Fibroblast of peridontal ligament (primary cell): ENCODE measurements around the gene POLA1.
A peak's percentile ranks its signal among the peaks of the same experiment; 100 is the strongest.

Experiments
- DNase-seq: peaks from one replicate; pipeline ENCODE4 v3.0.0-alpha.2; 2010; ENCODE audit errors: extremely low read depth

POLA1 gene

DNA sequence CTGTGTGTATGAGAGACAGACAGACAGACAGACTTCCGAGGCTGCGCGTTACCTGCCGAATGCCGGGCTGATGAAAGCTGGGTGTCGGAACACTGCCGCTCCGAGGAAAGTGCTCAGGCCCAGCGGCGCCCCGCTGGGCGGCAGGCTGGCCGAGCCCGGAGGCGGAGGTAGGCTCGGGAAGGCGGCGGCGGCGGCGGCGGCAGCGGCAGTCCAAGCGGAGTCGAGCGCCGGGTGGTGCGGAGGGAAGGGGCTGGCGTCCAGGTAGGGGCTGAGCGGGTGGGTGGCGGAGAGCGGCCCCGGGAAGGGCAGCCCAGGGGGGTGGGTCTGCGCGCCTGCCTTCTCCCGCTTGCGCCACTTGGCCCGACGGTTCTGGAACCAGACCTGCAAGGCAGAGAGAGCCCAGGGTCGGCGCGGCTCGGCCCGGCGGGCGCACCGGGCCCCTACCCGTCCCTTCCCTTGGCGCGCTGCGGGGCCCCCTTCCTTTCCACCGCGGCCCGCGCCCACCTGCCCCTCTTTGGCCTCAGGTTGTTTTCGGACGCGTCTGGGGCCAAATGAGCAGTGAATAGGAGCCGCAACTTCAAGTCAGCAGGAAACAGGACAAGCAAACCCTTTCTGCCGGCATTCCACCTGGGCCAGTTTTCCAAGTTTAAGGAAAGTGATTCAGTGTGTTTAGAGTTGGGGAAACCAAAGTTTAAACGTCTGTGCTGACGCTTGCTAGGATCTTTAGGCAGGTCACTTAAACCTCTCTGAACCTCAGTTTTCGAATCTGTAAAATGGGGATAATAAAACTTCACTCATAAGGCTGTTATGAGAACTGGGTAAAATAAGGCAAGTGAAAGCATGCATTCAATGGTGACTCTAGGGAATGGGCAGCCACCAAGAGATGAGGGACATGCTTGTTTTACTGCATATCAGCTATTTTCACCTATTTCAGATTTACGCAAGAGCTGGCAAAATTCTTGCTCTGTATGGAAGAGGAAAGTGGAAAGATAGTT, 313.6 kb downstream of the POLA1 start:
- DNase-seq = no peak

DNA sequence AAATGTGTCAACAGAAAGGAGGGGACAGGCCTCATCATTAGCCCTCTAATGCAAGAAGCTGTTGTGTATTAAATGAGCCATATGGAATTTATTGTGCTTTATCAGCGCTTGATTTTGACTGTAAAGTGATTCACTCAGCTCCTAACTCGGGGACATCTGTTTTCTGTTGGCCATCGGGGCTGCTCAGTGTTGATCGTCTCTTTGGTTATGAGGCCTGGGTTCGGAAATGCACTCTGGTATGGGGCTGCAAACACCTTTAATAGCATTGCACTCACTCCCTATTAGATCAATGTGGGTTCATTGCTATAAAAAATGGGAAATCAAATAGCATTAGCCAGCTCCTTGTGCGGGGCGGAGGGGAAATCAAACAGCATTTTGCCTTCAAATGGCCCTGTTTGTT, 315.7 kb downstream of the POLA1 start:
- DNase-seq = no peak

DNA sequence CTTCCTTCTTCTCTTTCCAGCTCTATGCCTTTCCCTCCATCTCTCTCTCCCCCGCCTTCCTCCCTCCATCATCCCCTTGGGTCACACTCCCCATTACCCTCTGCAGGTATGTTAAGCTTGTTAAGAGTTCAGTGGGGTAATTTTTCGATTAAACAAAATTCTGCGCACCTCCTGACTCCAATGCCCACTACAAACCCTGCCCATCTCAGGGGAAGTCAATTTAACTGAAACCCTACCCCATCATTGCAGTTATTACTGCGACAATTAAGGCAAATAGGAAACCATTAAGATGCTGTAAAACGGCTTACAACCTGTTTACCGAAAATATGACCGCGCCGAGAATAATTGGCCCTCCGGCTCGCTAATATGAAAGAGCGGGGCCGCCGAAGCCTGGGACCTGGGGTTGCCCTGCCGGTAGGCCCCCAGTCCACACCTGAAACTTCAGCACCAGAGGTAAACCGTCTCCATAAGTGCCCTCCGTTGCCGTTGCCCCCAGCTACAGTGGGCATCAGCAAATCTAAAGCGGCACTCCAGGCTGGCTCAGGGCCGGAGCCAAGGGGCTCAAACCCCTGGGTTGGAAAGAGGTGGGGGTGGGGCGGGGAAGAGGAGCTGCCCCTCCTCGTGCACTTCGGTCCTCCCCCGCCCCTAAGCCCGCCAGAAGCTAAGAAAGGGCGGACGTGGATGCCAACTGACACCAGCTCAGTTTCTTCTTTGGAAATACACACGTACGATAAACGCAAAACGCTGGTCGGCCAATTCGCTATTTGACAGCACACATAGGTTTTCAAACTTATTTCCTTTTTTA, 317.3 kb downstream of the POLA1 start:
- DNase-seq = no peak

DNA sequence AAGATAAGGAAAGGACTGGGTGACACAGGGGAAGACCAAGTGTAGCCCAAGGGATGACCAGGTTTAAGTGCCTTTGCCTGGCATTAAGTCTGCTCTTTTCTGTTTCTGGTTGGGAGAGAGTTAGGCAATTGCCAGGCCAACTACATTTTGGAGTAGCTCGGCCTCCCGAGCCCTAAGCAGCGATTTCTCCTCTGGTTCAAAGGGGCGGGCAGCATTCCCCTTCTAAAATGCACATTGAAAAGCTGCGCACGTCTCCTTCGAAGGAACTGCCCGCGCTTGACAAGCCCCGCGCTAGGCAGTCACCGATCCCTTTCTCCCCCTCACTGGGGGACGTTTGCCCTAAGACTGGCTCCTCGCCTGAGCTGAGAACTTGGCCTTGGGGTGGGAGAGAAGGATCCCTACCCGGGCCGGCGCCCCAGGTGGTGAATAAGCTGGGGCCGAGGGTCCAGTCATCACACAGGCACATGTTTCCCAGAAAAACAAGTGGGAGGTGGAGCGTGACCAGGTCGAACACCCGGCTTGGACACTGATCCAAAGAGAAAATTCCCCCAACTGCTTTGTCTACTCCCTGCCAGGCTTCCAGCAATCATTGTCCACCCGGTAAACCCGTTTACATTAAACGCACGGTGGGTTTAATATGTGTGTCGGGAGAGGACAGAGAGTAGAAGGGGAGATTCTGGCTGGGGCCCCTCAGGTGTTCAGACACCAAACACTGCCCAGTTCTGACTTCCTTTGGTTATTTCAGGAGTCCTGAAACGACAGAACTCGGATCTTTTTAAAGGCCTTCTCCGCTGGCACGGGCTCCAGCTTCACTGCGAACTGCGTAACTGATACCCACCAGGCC, 318.1 kb downstream of the POLA1 start:
- no peak for DNase-seq

DNA sequence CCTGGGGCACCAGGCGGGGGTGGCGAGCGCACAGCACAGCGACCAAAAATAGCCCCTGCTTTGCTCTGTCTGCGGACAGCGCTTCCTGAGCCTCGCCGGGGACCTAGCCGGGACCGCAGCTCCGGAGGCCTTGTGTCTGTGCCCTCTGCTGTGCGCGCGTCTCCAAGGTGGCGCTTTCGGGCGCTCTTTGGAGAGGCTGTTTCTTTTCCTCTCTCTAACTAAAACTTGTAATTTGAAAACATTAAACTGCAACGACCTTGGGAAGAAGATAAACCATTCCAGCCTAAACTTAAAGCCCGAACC, 318.7 kb downstream of the POLA1 start:
- DNase-seq = no peak

DNA sequence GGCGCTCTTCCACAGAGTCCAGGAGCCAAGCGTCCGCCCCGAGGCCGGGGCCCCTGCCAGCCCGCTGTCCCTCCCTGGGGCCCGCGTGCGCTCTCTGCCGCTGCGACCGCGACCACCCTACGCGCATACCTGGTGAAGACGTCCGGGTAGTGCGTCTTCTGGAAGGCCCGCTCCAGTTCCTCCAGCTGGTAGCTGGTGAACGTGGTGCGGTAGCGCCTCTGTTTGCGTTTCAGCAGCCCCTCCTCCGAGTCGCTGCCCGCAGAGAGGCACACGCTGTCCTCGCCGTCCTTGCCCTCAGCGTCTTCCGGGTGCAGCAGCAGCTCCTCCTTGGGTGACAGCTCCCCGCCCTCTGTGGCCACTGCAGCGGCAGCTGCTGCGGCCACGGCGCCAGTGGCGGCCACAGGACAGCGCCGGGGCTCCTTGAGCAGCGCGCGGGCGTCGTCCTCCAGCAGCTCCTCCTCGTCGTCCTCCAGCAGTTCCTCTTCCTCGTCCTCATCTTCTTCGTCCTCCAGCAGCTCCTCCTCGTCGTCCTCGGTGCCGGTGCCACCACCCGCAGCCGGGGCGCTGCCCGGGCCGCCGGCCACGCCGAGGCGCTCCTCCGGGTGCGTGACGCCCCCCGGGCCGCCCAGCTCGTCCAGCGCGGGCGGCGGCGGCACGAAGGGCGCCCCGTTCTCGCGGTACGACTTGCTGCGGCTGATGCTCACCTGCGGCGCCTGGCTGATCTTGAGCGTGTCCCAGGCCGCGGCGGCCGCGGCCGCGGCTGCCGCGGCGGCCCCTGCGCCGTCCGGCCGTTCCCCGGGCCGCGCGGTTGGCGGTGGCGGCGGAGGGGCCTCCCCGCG, 319.3 kb downstream of the POLA1 start:
- DNase-seq = no peak

DNA sequence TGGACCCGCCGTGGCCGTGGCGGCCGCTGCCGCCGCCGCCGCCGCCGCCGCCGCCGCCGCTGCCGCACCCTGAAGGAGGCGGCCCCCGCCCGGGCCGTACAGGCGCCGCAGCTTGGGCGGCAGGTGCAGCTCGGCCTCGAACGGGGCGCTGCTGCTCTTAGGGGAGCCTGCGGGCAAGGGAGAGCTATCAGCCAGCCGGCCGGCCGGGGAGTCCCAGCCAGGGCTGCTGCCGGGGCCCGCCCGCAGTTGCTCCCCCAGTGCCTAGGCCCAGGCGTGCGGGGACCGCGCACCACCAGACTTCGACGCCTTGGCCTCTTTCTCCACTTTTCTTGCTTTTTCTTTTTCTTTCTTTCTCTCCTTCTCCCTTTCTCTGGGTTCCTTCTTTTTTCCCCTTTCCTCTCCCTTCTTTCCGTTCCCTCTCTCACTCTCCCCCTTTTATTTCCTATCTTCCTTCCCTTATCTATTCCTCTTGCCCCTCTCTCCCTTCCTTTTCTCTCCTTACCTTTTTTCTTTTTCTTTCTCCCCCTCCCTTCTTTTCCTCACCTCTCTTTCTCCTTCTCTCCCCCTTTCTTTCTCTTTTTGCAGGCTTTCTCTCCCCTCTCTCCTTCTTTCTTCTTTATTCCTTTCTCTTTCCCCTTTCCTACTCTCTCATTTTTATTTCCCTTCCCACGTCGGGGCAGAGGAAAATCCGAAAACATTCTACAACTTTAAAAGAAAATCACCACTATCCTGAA, 320.1 kb downstream of the POLA1 start:
- DNase-seq = no peak

DNA sequence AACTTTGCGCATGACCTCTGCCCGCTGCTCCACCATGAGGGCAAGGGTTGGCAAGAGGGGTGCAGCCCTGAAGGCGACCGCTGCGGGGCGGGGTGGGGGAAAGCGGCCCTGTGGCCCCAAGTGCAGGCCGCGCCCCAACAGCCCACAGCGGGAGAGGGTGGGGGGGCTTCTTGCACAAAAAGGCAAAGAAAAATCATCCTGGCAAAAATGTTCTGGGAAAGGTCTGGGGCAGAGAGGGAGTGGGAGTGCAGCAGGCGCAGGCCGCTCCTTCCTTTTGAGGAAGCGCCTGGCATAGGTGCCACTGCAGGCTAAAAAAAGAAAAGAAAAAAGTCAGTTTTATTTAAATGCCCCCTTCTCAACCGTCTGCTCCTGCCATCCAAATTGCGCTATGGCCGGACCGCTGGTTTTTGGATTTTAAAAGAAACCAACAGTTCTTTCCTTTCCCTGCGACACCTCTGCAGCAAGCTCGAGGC, 320.7 kb downstream of the POLA1 start:
- no peak for DNase-seq

DNA sequence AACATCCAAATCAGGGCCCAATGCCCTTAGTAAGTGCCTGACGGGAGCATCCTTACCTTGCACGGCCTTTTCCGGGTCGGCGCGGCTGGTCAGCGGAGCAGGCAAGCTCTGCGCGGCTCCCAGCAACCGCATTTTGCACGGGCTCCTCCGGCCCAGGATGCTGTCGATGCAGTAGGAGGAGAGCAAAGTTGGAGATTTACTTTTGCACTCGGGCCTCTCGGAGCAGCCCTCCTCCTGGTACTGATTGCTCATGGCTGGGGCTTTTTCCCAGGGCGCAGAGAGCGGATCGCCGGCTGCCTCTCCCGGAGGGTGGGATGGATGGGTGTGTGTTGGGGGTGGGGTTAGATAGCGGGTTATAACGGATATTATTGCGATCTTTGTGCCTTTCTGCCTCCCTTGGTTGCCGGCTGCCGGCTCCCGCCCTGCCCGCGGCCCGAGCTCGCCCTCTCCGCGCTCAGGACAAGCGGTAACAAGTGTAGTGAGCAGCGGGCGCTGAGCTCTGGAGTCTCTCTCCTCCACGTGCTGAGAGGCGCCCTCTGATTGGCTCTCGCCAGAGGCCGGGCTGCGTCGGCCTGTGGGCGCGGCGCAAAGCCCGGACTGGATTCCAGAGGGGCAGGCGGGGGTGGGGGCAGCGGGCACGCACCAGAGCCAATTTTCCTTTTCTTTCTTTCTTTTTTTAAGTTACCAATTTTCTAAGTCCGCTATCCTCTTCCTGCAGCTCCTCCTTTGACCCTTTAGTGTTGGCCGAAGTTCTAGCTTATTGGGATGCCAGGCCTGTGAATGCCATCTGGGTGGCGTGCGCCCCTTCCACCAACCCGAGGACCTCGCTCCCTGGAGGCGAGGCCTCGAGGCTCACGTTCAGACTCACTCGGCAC, 322.0 kb downstream of the POLA1 start, which contains the start of gene ARX:
Gene ARX (minus strand): TSS at position 480 of the 875 bp plus-strand sequence. CDS start 228 bp downstream, at position 252.
- DNase-seq = peak; percentile 15

DNA sequence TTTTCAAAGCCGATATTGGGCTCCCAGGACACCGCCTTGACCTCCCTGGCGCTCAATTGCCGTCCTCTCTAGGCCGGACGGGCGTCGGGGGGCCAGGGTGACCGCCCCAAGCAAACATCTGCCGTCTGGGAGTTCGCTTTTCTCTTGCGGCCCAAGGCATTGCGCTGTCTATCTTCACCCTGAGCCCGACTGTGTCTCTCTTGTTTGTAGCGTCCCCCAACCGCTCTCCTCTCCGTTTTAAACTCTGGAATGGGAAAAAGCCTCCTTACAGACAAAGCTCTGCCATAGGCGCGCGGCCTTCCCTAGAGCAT, 322.6 kb downstream of the POLA1 start:
- no peak for DNase-seq

DNA sequence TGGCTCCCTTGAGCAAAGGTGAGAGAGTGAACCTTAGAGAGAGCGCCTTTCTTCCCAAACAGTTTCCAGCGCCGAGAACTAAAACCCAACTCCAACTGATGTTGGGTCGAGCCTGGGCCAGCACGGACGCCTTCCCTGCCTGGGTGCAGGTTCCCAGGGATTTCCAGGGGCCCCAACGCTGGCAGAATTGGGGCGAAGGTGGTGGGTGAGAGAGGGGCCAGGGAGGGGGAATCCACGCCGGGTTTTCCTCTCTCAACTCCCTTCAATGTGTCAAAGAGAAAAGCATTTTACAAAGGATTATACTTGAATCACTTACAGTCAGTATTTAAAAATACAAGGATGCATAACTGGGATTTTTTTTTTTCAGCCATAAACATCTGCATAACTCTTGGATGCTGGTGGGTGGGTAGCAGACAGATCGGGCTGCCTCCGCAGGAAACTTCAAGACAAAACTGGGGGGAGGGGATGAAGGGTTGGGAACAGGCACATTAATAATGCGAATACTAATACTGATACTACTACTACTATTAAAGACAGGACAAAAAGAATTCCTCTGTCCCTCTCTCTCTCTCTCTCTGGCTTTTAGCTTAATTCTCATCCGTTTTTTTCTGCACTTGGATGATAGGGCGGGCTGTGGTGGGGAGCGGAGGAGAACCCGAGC, 323.4 kb downstream of the POLA1 start:
- DNase-seq = no peak

DNA sequence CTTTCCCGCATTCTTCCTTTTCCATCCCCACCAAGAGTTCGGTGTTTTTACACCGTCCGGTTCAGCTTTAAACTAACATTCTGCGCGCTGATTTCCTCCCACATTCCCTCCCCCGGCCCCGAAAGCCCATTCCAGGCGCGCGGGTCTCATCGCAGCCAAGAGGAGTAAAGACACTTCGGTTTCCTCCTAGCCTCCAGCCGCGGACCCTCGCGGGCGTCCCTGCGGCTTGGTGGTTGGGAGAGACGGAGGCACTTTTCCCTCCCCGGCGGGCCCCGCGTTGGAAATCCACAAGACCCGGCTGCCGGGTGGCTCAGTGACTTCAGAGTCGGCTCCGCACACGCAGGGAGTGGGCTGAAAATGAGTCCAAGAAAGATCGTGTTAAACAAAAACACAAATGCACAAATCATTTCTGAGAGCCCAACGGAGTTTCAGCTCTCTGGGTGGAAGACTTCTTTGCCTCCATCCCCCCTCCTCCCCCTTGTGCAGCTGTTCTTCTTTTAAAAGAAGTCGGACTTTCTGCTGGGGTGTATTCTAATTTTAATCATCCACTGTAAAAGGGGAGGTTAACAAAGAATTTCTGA, 324.0 kb downstream of the POLA1 start:
- DNase-seq = no peak

DNA sequence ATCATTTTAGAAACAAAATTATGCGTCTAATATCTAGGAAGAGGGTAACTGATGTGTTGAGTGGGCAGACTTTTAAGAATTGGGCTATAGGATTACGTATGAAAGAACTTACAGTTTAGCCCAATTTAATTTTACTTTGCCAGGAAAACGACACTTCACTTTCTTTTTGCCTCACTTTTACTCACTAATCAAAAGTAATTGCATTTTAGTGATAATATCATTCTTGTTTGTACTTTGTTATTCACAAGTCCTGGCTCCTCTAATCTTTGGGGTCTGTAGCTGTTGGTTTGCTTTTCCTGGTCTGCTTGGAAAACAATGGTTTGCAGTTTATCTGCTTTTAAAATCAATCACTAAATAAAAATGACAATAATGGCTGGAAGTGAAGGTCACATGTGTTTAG, 325.0 kb downstream of the POLA1 start:
- DNase-seq = no peak

DNA sequence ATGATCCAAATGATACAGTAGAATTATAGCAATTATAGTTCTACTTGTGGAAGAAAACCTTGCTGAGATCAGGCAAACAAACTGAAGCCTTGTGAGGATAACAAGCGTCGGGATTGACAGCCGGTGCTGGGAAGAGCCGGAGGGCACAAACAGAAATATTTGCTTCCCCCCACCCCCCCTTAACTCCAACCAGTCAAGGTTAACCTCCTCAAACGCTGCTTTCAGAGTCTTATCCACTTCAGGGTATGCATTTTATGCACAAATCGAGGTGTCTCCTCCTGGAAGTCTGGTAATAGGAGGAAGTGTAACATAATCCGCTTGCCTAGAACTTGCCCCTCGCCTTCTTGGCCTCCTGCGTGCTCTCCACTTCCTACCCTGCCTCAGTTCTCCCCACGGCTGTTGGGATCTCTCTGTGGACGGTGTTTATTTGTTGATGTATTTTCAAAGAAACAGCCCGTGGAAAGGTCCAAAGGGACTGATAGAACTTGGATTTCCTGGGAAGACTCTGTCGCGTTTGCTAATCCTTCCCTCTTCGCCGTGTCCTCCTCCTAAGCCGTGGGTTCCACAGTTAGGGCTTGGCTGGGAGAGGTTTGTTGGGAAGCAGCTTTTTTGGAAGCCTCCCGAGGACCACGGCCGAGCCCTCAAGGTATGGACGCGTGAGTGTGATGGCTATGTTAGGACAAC, 326.1 kb downstream of the POLA1 start:
- DNase-seq = no peak

DNA sequence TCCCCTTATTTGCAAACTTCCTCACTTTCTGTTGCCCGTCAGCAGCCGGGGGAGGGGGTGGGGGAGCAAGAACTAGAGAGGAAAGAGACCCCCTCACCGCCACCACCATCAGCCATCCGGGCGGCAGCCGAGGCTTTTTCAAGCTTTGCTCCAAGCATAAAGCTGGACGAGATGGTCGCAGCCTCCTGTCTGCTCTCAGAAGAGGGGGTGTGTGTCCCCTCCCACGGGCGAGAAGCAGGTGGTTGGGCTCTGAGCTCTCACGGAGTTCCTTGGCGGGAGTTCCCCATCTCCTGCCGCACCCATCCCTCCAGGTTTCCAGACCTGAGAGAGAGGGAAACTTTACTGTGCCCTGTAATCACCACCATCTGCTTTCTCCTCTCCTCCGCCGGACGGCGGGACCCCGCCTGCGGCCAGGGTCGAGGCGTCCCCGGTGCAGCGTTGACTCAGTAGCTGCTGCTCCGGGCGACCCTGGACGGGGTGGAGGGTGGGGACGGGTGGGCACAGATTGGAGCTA, 326.7 kb downstream of the POLA1 start:
- no peak for DNase-seq

DNA sequence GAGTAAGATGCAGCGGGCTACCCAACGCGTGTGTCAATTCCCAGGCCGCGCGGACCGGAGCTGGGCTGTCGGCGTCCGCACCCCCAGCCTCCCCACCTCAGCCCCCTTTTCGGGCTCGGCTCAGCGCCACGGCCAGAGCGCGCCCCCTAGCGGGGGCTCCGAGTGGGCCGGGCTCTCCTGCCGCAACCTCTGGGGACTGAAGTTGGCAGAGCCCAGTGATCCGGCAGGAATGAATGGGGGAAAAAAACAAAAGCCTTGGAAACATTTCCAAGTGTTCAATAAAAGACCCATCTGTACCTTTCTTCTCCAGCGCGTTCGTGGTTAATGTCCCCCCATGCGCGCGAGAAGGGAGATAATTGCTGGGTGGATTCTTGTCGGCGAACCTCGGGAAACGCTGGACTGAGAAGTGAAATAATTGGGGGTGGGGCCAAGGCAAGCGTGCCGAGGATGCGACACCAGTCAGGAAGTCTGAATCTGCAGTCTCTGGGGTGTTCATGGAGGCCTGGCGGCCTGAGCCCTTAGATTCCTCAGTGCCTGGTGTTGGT, 327.3 kb downstream of the POLA1 start:
- no peak for DNase-seq
